HEK293 (cell line): ENCODE measurements around the gene FRYL.

Source experiments
- CTCF ChIP-seq: fragments of 450-650 bp; formaldehyde crosslinking; IDR thresholded peaks from 2 replicates; pipeline ENCODE4 v1.5.1; 2016; ENCODE audit warnings: missing biosample characterization, missing genetic modification characterization
- ZBTB20 ChIP-seq: fragments of 450-650 bp; formaldehyde crosslinking; IDR thresholded peaks from 2 replicates; pipeline ENCODE4 v1.5.1; 2016; ENCODE audit warnings: missing biosample characterization, missing genetic modification characterization

- TF ChIP-seq CTCF (tag by site-specific recombination) (no peak), ZBTB20 (tag by site-specific recombination) (no peak)
Measured at GRCh38 chr4:48566034-48566384, 214.1 kb downstream of the FRYL start.
